Glutamatergic neuron (in vitro differentiated cells): ENCODE measurements around the gene DDX49. TPM values are rescaled to one million over a fixed set of nuclear protein-coding genes. Genes with fewer than 3 reads are reported as not detected.

Source experiments
- DNase-seq: peaks from one replicate; pipeline ENCODE4 v3.0.0; 2022
- H3K27ac Mint-ChIP-seq: one replicate; pipeline ENCODE4 v1.8.0; 2020; ENCODE audit warnings: mild to moderate bottlenecking, mixed read lengths, inconsistent platforms; ENCODE audit not compliant: unreplicated experiment
- H3K27me3 Mint-ChIP-seq: one replicate; pipeline ENCODE4 v1.8.0; 2020; ENCODE audit warnings: mild to moderate bottlenecking, moderate library complexity, mixed read lengths, inconsistent platforms; ENCODE audit not compliant: unreplicated experiment
- H3K36me3 Mint-ChIP-seq: one replicate; pipeline ENCODE4 v1.8.0; 2020; ENCODE audit warnings: mild to moderate bottlenecking, mixed read lengths, inconsistent platforms; ENCODE audit not compliant: unreplicated experiment
- H3K4me1 Mint-ChIP-seq: one replicate; pipeline ENCODE4 v1.8.0; 2020; ENCODE audit warnings: mild to moderate bottlenecking, low read depth, mixed read lengths, inconsistent platforms; ENCODE audit not compliant: unreplicated experiment
- H3K4me3 Mint-ChIP-seq: one replicate; pipeline ENCODE4 v1.8.0; 2020; ENCODE audit warnings: mild to moderate bottlenecking, mixed read lengths, inconsistent platforms; ENCODE audit not compliant: unreplicated experiment
- H3K9me3 Mint-ChIP-seq: one replicate; pipeline ENCODE4 v1.8.0; 2020; ENCODE audit warnings: mild to moderate bottlenecking, moderate library complexity, mixed read lengths, inconsistent platforms; ENCODE audit not compliant: unreplicated experiment
- CTCF ChIP-seq: fragments of 200-600 bp; sonication (generic); IDR thresholded peaks from one replicate; pipeline ENCODE4 v1.5.0; 2021; ENCODE audit not compliant: partially characterized antibody, unreplicated experiment
- total RNA-seq: library from RNA; stranded (reverse); fragmentation: NEBNext Ultra II Directional; extraction: Animal tissue kit (Norgen Biotek cat#: 25700); gene quantifications from one replicate; pipeline ENCODE4 v1.2.1, GENCODE V29; 2021; ENCODE audit not compliant: unreplicated experiment

Gene DDX49
- total RNA-seq, 1 donor from 2014 or later: 51.4 TPM

DNA sequence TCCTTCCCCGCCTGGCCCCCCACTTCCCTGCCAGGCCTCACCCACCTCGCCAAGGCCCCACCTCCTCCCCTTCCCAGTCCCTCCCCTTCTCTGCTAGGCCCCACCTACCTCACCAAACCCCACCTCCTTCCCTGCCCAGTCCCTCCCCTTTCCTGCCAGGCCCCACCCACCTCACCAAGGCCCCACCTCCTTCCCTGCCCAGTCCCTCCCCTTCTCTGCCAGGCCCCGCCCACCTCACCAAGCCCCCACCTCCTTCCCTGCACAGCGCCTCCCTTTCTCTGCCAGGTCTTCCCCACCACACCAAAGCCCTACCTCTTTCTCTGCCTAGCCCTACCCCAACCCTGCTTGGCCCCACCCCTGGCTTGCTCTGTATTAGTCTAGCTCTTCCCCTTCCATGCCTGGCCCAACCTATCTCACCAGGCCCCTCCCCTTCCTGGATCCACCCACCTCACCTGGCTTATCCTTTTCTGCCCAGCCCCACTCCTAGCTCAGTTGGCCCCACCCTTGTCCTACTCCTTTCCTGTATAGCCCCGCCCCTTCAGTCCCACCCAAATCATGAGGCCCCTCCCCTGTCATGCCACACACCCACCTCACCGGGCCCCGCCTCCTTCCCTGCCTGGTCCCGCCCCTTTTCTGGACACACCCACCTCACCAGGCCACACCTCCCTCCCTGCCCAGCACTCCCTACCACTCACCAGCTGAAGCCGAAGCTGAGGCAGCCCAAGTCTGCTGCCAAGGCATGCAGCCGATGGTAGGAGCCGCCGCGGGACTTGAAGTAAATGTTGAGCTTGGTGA lies 39.7 kb upstream of the DDX49 start:
- peaks cover 3% of the 10 kb centered on the region for H3K9me3 Mint-ChIP-seq
- no peak for TF ChIP-seq CTCF
- no peak for DNase-seq
- no peak overlapping the region for H3K4me3 Mint-ChIP-seq
- H3K4me1 Mint-ChIP-seq: no peaks in the 10 kb centered on the region
- peaks cover 18% of the 10 kb centered on the region for H3K36me3 Mint-ChIP-seq
- no peak overlapping the region for H3K27ac Mint-ChIP-seq
- H3K27me3 Mint-ChIP-seq: peaks cover 2% of the 10 kb centered on the region

DNA sequence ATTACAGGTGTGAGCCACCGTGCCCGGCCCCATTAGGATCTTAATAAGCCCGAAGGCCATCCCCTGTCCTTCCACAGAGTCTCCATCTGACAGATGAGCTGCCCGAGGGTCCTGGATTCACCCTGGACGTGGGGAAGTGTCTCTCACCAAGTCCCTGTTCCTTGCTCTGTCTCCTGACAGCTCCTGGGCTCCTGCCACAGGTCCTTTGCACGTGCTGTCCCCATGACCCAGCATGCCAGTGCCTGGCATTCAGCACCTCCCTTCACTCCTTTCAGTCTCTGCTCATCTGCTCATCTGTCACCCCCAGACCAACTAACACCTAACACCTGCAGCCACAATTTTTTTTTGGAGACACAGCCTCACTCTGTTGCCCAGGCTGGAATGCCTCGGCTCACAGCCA lies 38.0 kb upstream of the DDX49 start:
- H3K4me3 Mint-ChIP-seq: no peak overlapping the region
- peaks cover 2% of the 10 kb centered on the region for H3K27me3 Mint-ChIP-seq
- H3K4me1 Mint-ChIP-seq: no peaks in the 10 kb centered on the region
- no peak for DNase-seq
- peaks cover 1% of the 10 kb centered on the region for H3K9me3 Mint-ChIP-seq
- H3K36me3 Mint-ChIP-seq: peaks cover 13% of the 10 kb centered on the region
- H3K27ac Mint-ChIP-seq: no peak overlapping the region
- no peak for TF ChIP-seq CTCF

DNA sequence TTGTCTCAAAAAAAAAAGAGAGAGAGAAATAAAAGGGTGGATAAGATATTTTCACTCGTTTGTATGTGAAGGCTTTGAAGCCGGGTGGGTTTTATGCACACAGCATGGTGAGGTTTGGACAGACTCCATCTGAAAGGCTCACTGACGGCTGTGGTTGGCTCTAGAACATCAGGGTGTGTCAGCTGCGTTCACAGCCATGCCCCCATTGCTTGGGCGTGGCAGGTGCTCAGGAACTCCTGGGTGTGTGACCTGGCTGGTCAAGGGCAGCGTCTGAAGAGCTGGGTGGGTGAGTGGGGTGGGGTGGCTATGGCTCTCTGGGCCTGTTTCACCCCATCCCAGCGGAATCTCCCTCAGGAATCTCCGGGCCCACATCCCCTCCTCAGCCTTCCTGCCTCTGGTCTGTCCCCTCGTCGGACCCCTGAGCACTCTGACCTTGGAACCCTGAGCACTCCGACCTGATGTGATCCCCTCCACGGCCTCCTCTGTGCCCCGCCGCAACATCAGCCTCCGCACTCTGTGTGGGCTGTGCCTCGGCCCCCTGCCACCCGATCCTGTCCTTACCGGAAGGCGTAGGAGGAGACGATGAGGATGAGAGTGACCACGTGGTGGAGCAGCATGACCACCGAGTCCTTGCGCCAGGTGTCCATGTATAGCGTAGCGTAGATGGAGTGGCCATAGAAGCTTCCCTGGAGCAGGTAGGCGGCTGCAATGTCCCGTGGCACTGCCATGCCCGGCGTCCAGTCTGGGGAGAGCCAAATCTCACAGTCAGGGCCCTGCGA lies 35.8 kb upstream of the DDX49 start:
- H3K4me3 Mint-ChIP-seq: no peak overlapping the region
- peaks cover 1% of the 10 kb centered on the region for H3K9me3 Mint-ChIP-seq
- H3K4me1 Mint-ChIP-seq: no peaks in the 10 kb centered on the region
- peaks cover 6% of the 10 kb centered on the region for H3K36me3 Mint-ChIP-seq
- no peak overlapping the region for H3K27ac Mint-ChIP-seq
- TF ChIP-seq CTCF: no peak
- no peak for DNase-seq
- no peaks in the 10 kb centered on the region for H3K27me3 Mint-ChIP-seq

DNA sequence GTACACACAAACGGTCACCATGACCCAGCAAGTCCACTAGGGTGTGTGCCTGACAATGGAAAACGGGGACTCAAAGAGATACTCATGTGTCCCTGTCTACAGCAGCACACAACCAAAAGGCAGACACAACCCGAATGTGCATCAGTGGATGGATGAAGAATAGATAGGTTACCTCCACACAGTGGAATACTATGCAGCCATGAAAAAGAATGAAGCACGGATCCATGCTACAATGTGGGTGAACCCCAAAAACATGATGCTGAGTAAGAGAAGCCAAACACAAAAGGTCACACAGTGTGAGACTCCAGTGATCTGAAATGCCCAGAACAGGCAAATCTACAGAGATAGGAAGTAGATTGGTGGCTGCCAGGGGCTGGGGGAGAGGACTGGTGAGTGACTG lies 32.5 kb upstream of the DDX49 start:
- Mint-ChIP-seq H3K4me1 (no peaks in the 10 kb centered on the region), H3K9me3 (no peaks in the 10 kb centered on the region), H3K4me3 (no peak overlapping the region), H3K27ac (no peak overlapping the region), H3K36me3 (peaks cover 6% of the 10 kb centered on the region), H3K27me3 (peaks cover 2% of the 10 kb centered on the region)
- no peak for TF ChIP-seq CTCF
- DNase-seq: no peak
